GM21515 (cell line): Measurements from ENCODE around the gene SYK.

ENCODE experiments used
- ATAC-seq: cut with Tn5 transposase; IDR thresholded peaks from one replicate; pipeline ENCODE4 v1.9.1; 2021; ENCODE audit not compliant: unreplicated experiment

SYK gene

GRCh38 chr9:90846770-90847419, 45.3 kb downstream of the SYK start:
- no peak for ATAC-seq

GRCh38 chr9:90847971-90848370, 46.4 kb downstream of the SYK start:
- no peak for ATAC-seq

GRCh38 chr9:90848866-90849265, 47.2 kb downstream of the SYK start:
- ATAC-seq = no peak

GRCh38 chr9:90851444-90851843, 49.8 kb downstream of the SYK start:
- no peak for ATAC-seq

GRCh38 chr9:90853945-90854344, 52.3 kb downstream of the SYK start:
- ATAC-seq = no peak

- no peak for ATAC-seq
Measured at GRCh38 chr9:90854637-90855175, 53.1 kb downstream of the SYK start.

GRCh38 chr9:90855208-90855902, 53.7 kb downstream of the SYK start:
- no peak for ATAC-seq

- ATAC-seq = no peak
Measured at GRCh38 chr9:90857091-90857490, 55.5 kb downstream of the SYK start.

- no peak for ATAC-seq
Measured at GRCh38 chr9:90857855-90858254, 56.2 kb downstream of the SYK start.

GRCh38 chr9:90858457-90858901, 56.9 kb downstream of the SYK start:
- ATAC-seq = no peak

GRCh38 chr9:90860382-90860781, 58.8 kb downstream of the SYK start:
- ATAC-seq = no peak

GRCh38 chr9:90860826-90861225, 59.2 kb downstream of the SYK start:
- ATAC-seq = no peak

- no peak for ATAC-seq
Measured at GRCh38 chr9:90861380-90861779, 59.8 kb downstream of the SYK start.

GRCh38 chr9:90861826-90862740, 60.5 kb downstream of the SYK start:
- ATAC-seq = no peak

GRCh38 chr9:90864779-90865178, 63.2 kb downstream of the SYK start:
- ATAC-seq = no peak

GRCh38 chr9:90867101-90867500, 65.5 kb downstream of the SYK start:
- ATAC-seq = no peak

GRCh38 chr9:90868555-90868954, 66.9 kb downstream of the SYK start:
- no peak for ATAC-seq

- ATAC-seq = no peak
Measured at GRCh38 chr9:90869361-90869760, 67.7 kb downstream of the SYK start.

GRCh38 chr9:90870621-90871326, 69.2 kb downstream of the SYK start:
- no peak for ATAC-seq

- no peak for ATAC-seq
Measured at GRCh38 chr9:90871327-90871935, 69.8 kb downstream of the SYK start.
